CD14-positive monocyte (primary cell): ENCODE data around the gene POU2AF1. TPM values are rescaled to one million over a fixed set of nuclear protein-coding genes. Genes with fewer than 3 reads are reported as not detected.

Source experiments
- DNase-seq, 3 donors: peaks; one replicate each; pipeline ENCODE4 v3.0.0-alpha.2; 2011 to 2022
- H2AFZ ChIP-seq: 2 replicates; pipeline ENCODE4 v1.6.0; 2012; ENCODE audit warnings: mild to moderate bottlenecking, low read depth, low read length, inconsistent platforms; ENCODE audit not compliant: insufficient read depth, poor library complexity, severe bottlenecking
- H3K27ac ChIP-seq, 2 donors: 1 replicate in 1 of 2; 2 replicates in 1 of 2; pipeline ENCODE4 v1.5.1; 2012 to 2013; ENCODE audit warnings: low read length in 2 of 2, control low read depth in 1 of 2, inconsistent platforms in 1 of 2, low read depth in 1 of 2, mild to moderate bottlenecking in 1 of 2
- H3K27me3 ChIP-seq, 2 donors: one replicate each; pipeline versions ENCODE4 v1.6.0 to v1.6.1; 2011 to 2013; ENCODE audit warnings: low read length in 2 of 2; ENCODE audit not compliant: control insufficient read depth in 2 of 2, insufficient read depth in 2 of 2
- H3K36me3 ChIP-seq, 2 donors: replicated peaks in 1 of 2; 1 replicate in 1 of 2; 2 replicates in 1 of 2; pipeline versions ENCODE4 v1.5.1 to v1.6.1; 2012 to 2013; ENCODE audit warnings: low read length in 2 of 2, control low read depth in 1 of 2, inconsistent platforms in 1 of 2, mild to moderate bottlenecking in 1 of 2; ENCODE audit not compliant: insufficient read depth in 2 of 2, control insufficient read depth in 1 of 2
- H3K4me1 ChIP-seq, 2 donors: 1 replicate in 1 of 2; 2 replicates in 1 of 2; pipeline versions ENCODE4 v1.5.1 to v1.6.1; 2012 to 2013; ENCODE audit warnings: low read length in 2 of 2, control low read depth in 1 of 2, inconsistent platforms in 1 of 2, mild to moderate bottlenecking in 1 of 2, moderate library complexity in 1 of 2; ENCODE audit not compliant: insufficient read depth in 2 of 2, control insufficient read depth in 1 of 2
- H3K4me2 ChIP-seq: replicated peaks from 2 replicates; pipeline ENCODE3; 2012; ENCODE audit warnings: low read length, moderate library complexity, mild to moderate bottlenecking; ENCODE audit not compliant: poor library complexity, severe bottlenecking; ENCODE audit errors: extremely low read depth
- H3K4me3 ChIP-seq, 3 experiments: fragments of 200-600 bp in 1 of 3; sonication (generic) in 1 of 3; replicated peaks in 1 of 3; 1 replicate in 2 of 3; 2 replicates in 1 of 3; pipeline ENCODE4 v1.5.1; 2011 to 2013; ENCODE audit warnings: low read length in 3 of 3, mild to moderate bottlenecking in 3 of 3, control low read depth in 2 of 3, low read depth in 2 of 3, inconsistent platforms in 1 of 3, moderate library complexity in 1 of 3
- H3K79me2 ChIP-seq: 2 replicates; pipeline ENCODE4 v1.6.0; 2012; ENCODE audit warnings: mild to moderate bottlenecking, control low read depth, inconsistent platforms, low read length, moderate library complexity; ENCODE audit not compliant: insufficient read depth
- H3K9ac ChIP-seq: 2 replicates; pipeline ENCODE4 v1.6.0; 2017; ENCODE audit warnings: low read length, mild to moderate bottlenecking; ENCODE audit not compliant: insufficient read depth, poor library complexity, severe bottlenecking
- H3K9me3 ChIP-seq, 2 donors: replicated peaks in 1 of 2; 1 replicate in 1 of 2; 2 replicates in 1 of 2; pipeline versions ENCODE4 v1.5.1 to v1.6.1; 2012 to 2013; ENCODE audit warnings: low read length in 2 of 2, control low read depth in 1 of 2; ENCODE audit not compliant: control insufficient read depth in 1 of 2, insufficient read depth in 1 of 2
- H4K20me1 ChIP-seq: 2 replicates; pipeline ENCODE4 v1.6.0; 2012; ENCODE audit warnings: mild to moderate bottlenecking, low read length, control low read depth, moderate library complexity; ENCODE audit not compliant: insufficient read depth
- H3K27ac Mint-ChIP-seq, 7 donors: one replicate each; pipeline ENCODE4 v1.8.0; 2020; ENCODE audit warnings: mild to moderate bottlenecking in 7 of 7, mixed read lengths in 7 of 7, moderate library complexity in 6 of 7, inconsistent platforms in 2 of 7
- H3K27me3 Mint-ChIP-seq, 3 donors: one replicate each; pipeline ENCODE4 v1.8.0; 2021 to 2022; ENCODE audit warnings: low read depth in 3 of 3, mild to moderate bottlenecking in 3 of 3, mixed read lengths in 3 of 3, moderate library complexity in 3 of 3, inconsistent platforms in 1 of 3
- H3K36me3 Mint-ChIP-seq, 2 donors: one replicate each; pipeline ENCODE4 v1.8.0; 2020; ENCODE audit warnings: mixed read lengths in 2 of 2, inconsistent platforms in 1 of 2, mild to moderate bottlenecking in 1 of 2
- H3K4me1 Mint-ChIP-seq: one replicate; pipeline ENCODE4 v1.8.0; 2020; ENCODE audit warnings: mild to moderate bottlenecking, mixed read lengths
- H3K4me3 Mint-ChIP-seq, 2 donors: one replicate each; pipeline ENCODE4 v1.8.0; 2020; ENCODE audit warnings: mild to moderate bottlenecking in 2 of 2, mixed read lengths in 2 of 2, moderate library complexity in 1 of 2
- H3K9me3 Mint-ChIP-seq, 7 donors: one replicate each; pipeline ENCODE4 v1.8.0; 2020 to 2022; ENCODE audit warnings: mixed read lengths in 7 of 7, mild to moderate bottlenecking in 6 of 7, moderate library complexity in 6 of 7, inconsistent platforms in 2 of 7
- CTCF ChIP-seq: fragments of 200-600 bp; IDR thresholded peaks from one replicate; pipeline ENCODE4 v1.8.0; 2022; ENCODE audit warnings: antibody characterized with exemption, mild to moderate bottlenecking
- WGBS: methylation state at CpG from one replicate; pipeline ENCODE4 v1.1.5; 2013; ENCODE audit warnings: missing lambda C conversion rate; ENCODE audit not compliant: insufficient coverage; 5-methylcytosine and 5-hydroxymethylcytosine counted together
- intact Hi-C, 2 donors: fragments of 100-400 bp; cut with micrococcal nuclease; formaldehyde crosslinking; loops; one replicate each; pipeline versions ENCODE4 v1.15.0 to v1.15.1; 2023
- polyA plus RNA-seq, 3 donors: library from polyadenylated mRNA; depleted of rRNA in 1 of 3; unstranded in 2 of 3; stranded (reverse) in 1 of 3; fragments of 300-500 nt in 2 of 3; fragments of >200 nt in 1 of 3; fragmentation: Illumina TruSeq in 2 of 3; gene quantifications; 1 replicate in 2 of 3; 2 replicates in 1 of 3; pipeline ENCODE4 v1.2.3, GENCODE V29; 2012 to 2021

POU2AF1 gene
- polyA plus RNA-seq, 3 donors = 0.07 to 0.12 (median 0.09) TPM

DNA sequence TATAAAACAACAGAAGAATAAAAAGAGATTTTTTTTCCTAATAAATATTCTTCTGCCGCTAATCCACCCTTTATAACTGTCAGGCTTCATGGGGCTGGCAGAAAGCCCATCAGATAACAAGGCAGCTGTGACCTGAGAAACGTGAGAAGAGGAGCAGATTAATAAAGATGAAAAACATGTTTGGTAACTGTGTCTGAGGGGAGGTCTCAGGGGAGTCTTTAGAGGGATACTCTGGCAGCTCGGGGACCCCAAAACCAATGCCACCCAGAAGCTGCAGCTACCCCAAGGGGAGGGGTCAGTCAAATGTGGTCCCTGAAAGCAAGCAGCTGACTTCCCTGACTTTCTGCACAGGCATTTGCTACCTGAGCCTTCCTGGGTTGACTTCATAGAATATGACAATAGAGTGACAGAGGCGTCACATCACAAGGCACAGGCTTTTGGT lies 48.4 kb upstream of the POU2AF1 start:
- no peak overlapping the region for H3K4me3 ChIP-seq
- H3K27ac ChIP-seq = no peak overlapping the region
- H3K79me2 ChIP-seq = no peaks in the 10 kb centered on the region
- H3K27me3 ChIP-seq = no peaks in the 10 kb centered on the region
- no CpG with 5 or more reads among the region's 4 CpGs for WGBS
- peaks cover 3% of the 10 kb centered on the region for H3K4me1 Mint-ChIP-seq
- H3K36me3 ChIP-seq = no peaks in the 10 kb centered on the region
- H3K9me3 ChIP-seq = no peaks in the 10 kb centered on the region
- intact Hi-C loops = no loop called here
- peaks cover 0 to 1% (median 0%) of the 10 kb centered on the region in 3 donors for H3K27me3 Mint-ChIP-seq
- no peak for DNase-seq
- H3K27ac Mint-ChIP-seq = no peak overlapping the region
- no peaks in the 10 kb centered on the region for H4K20me1 ChIP-seq
- no peak overlapping the region for H2AFZ ChIP-seq
- H3K4me1 ChIP-seq = no peaks in the 10 kb centered on the region
- H3K36me3 Mint-ChIP-seq = no peaks in the 10 kb centered on the region
- peaks cover 0 to 2% (median 0%) of the 10 kb centered on the region in 7 donors for H3K9me3 Mint-ChIP-seq
- H3K4me2 ChIP-seq = no peak overlapping the region
- no peak for TF ChIP-seq CTCF
- H3K9ac ChIP-seq = no peak overlapping the region
- no peak overlapping the region for H3K4me3 Mint-ChIP-seq

GRCh38 chr11:111426617-111427016 lies 47.5 kb upstream of the POU2AF1 start:
- H2AFZ ChIP-seq = no peak overlapping the region
- H3K4me1 Mint-ChIP-seq = peaks cover 3% of the 10 kb centered on the region
- no peaks in the 10 kb centered on the region for H3K36me3 ChIP-seq
- peaks cover 0 to 1% (median 1%) of the 10 kb centered on the region in 3 donors for H3K27me3 Mint-ChIP-seq
- intact Hi-C loops = no loop called here
- no peaks in the 10 kb centered on the region for H4K20me1 ChIP-seq
- H3K36me3 Mint-ChIP-seq = no peaks in the 10 kb centered on the region
- H3K4me1 ChIP-seq = no peaks in the 10 kb centered on the region
- H3K9ac ChIP-seq = no peak overlapping the region
- no peak overlapping the region for H3K4me3 Mint-ChIP-seq
- no peak overlapping the region for H3K4me2 ChIP-seq
- DNase-seq = no peak
- WGBS = 94% methylated on average over 5 of the region's 6 CpGs
- no peak overlapping the region for H3K4me3 ChIP-seq
- H3K27ac ChIP-seq = no peak overlapping the region
- no peaks in the 10 kb centered on the region for H3K27me3 ChIP-seq
- no peaks in the 10 kb centered on the region for H3K9me3 Mint-ChIP-seq
- TF ChIP-seq CTCF = no peak
- H3K9me3 ChIP-seq = no peaks in the 10 kb centered on the region
- H3K27ac Mint-ChIP-seq = no peak overlapping the region
- H3K79me2 ChIP-seq = no peaks in the 10 kb centered on the region
